ENCODE measurements around the gene TNS2.

- no peak for TF ChIP-seq POLR2AphosphoS5 (IDR thresholded peaks at IDR 0.05; ENCODE audit: low read depth, low read length)
- TF ChIP-seq TAF1 (IDR thresholded peaks at IDR 0.05; ENCODE audit: low read depth, low read length): no peak
- no peak for TF ChIP-seq POLR2A (IDR thresholded peaks at IDR 0.05; ENCODE audit: low read depth, low read length)
- no peak for TF ChIP-seq SPI1 (IDR thresholded peaks at IDR 0.05; ENCODE audit: low read depth, low read length)
Measured at GRCh38 chr12:53044896-53045695, 4.8 kb upstream of the TNS2 start.

All from GM12891 (cell line).